Measurements from ENCODE around the gene PAFAH1B2.
"Not testable (repeated sequence)": the region's sequence is repeated elsewhere in the genome, so short reads cannot be mapped to it uniquely, and the experiment has no call there.

The PAFAH1B2 gene

DNA sequence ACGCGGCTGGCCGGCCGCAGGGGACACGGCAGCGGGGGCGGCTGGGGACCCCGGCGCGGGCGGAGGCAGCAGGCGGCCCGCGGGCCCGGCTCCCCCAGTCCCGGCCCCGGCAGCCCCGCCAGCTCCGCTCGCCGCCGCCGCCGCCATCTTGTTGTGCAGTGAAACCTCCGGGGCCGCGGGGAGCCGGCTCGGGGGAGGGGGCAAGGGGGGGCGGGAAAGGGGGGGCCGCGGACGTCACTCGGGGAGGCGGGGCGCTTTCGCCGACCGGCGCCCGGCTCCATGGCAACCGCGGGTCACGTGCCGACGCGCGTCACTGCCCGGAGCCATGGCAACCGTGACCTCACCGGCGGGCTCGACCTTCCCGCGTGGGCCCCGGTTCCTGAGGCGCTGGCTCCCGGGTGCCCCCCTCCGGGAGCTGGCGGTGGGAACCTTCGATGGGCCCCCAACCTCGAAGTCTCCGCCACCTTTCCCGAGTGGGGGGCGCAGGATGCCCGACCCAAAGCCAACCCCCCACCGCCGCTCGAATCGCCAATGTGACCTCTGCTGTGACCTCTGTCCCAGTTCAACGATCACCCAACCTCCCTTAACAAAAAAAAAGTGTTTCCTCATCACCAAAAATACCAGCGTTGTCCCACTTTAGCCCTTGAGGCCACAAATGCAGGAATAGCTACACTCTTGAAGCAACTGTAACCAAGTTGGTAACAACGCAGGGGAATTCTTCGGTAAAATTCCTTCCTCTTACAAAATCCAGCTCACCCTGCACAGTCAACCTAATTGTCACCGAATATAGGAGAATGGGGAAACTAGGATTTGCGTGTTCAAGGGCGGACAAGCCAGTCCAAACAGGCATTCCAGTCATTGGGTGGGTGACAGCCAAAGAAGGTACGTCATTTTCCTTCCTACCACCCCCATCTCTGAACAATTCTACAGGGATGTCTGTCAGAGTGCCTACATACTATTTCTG, 45.5 kb upstream of the PAFAH1B2 start, which contains the start of gene SIK3:
Gene SIK3 (minus strand): TSS at position 160 of the 964 bp plus-strand sequence. CDS start 13 bp downstream, at position 147.
- Histone ChIP-seq H3K36me3 (ENCODE audit: insufficient read depth, insufficient read length, low read length) (no peaks in the 10 kb centered on the region), H3K4me1 (ENCODE audit: insufficient read depth, insufficient read length) (peaks cover 6% of the 10 kb centered on the region), H3K9me3 (ENCODE audit: insufficient read depth, low read length) (no peaks in the 10 kb centered on the region), H3K4me3 (ENCODE audit: insufficient read length, low read depth) (peak within 1 kb of the TSS; percentile 80), H3K27me3 (ENCODE audit: insufficient read depth, insufficient read length) (no peaks in the 10 kb centered on the region), H3K9ac (ENCODE audit: insufficient read length, low read depth) (peak within 1 kb of the TSS; percentile 85)
- peak; percentile 84 for DNase-seq (ENCODE audit: low read depth, low spot score)
- TF ChIP-seq ZNF274 (IDR thresholded peaks at IDR 0.05; ENCODE audit: low read depth, low read length) = no peak
- no peak for TF ChIP-seq SUZ12 (IDR thresholded peaks at IDR 0.05; ENCODE audit: extremely low read depth, insufficient read depth, insufficient read length)
- TF ChIP-seq YY1 (IDR thresholded peaks at IDR 0.05; ENCODE audit: insufficient read depth, insufficient read length) = no peak

DNA sequence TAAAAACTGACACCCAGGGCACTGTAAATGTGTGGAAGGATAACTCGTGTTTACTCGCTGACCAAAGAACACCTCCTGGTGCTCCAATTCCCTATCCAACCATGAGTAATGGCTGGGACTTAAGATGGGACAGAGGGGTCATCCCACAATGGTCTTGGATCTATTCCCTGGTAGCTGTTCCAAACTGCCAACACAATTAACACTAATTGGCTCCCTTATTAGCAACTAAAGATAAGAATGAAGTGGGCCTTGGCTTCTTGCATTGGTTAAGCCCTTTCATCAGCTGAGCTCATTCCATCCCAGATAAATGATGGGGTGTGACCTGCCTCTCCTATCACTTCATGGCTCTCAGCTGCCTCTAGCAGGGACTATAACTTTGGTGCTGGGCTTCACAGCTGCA, 44.4 kb upstream of the PAFAH1B2 start:
- Histone ChIP-seq H3K4me3 (ENCODE audit: insufficient read length, low read depth) (no peak overlapping the region), H3K9me3 (ENCODE audit: insufficient read depth, low read length) (no peaks in the 10 kb centered on the region), H3K9ac (ENCODE audit: insufficient read length, low read depth) (no peak overlapping the region), H3K27me3 (ENCODE audit: insufficient read depth, insufficient read length) (no peaks in the 10 kb centered on the region), H3K4me1 (ENCODE audit: insufficient read depth, insufficient read length) (peaks cover 4% of the 10 kb centered on the region), H3K36me3 (ENCODE audit: insufficient read depth, insufficient read length, low read length) (no peaks in the 10 kb centered on the region)
- DNase-seq (ENCODE audit: low read depth, low spot score) = no peak
- TF ChIP-seq SUZ12 (IDR thresholded peaks at IDR 0.05; ENCODE audit: extremely low read depth, insufficient read depth, insufficient read length) (no peak), YY1 (IDR thresholded peaks at IDR 0.05; ENCODE audit: insufficient read depth, insufficient read length) (no peak), ZNF274 (IDR thresholded peaks at IDR 0.05; ENCODE audit: low read depth, low read length) (no peak)

DNA sequence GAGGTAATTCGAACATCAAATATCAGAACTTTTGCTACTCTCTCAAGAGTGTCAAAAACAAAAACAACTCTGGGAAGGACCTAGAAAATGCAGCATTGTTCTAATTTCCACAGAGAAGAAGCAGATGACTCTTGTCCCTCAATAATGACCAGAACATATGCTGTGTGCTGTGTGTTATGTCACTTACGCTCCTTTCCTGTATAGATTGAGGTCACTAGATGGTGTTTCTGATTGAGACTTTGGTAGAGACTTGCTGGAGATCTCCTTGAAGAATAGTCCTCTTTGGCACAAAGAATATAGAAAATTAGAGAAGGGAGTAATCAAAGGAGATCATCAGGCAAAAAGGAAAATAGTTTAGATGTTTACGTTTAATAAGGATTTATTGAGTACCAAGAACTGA, 43.5 kb upstream of the PAFAH1B2 start:
- H3K4me3 ChIP-seq (ENCODE audit: insufficient read length, low read depth) = no peak overlapping the region
- no peak for DNase-seq (ENCODE audit: low read depth, low spot score)
- no peak overlapping the region for H3K9ac ChIP-seq (ENCODE audit: insufficient read length, low read depth)
- H3K36me3 ChIP-seq (ENCODE audit: insufficient read depth, insufficient read length, low read length) = no peaks in the 10 kb centered on the region
- TF ChIP-seq ZNF274 (IDR thresholded peaks at IDR 0.05; ENCODE audit: low read depth, low read length) (no peak), YY1 (IDR thresholded peaks at IDR 0.05; ENCODE audit: insufficient read depth, insufficient read length) (no peak), SUZ12 (IDR thresholded peaks at IDR 0.05; ENCODE audit: extremely low read depth, insufficient read depth, insufficient read length) (no peak)
- H3K9me3 ChIP-seq (ENCODE audit: insufficient read depth, low read length) = no peaks in the 10 kb centered on the region
- no peaks in the 10 kb centered on the region for H3K4me1 ChIP-seq (ENCODE audit: insufficient read depth, insufficient read length)
- no peaks in the 10 kb centered on the region for H3K27me3 ChIP-seq (ENCODE audit: insufficient read depth, insufficient read length)

DNA sequence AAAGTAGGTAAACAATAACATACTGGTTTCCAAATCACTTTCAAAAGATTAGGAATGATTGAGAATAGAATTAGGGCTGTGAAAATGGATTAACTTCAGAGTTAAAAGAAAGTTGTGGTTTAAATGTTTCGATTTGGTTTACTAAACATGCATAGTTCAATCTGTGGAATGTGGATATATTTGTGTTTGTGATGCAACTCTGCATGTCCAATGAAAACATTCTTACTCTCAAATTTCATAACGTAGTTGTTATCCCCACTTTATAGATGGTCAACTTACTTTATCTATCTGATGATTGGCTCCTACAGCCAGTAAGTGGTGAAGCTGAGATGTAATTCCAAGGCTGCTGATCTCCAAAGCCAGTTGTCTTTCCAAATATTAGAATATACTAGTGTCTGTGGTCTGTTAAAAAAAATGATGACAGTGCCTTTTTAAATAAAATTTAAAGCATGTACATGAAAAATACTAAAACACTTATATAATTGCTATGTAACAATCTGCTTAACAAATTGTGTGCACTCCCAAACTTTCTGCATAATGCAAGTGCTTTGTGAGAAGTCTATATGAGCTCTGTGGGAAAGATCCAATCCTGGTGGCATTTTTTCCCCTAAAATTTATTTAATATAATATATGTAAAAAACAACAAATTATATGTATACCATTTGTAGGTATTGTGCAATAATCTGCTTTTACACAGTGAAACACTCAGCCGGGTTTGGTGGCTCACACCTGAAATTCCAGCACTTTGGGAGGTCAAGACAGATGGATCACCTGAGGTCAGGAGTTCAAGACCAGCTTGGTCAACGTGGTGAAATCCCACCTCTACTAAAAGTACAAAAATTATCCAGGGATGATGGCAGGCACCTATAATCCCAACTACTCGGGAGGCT, 36.1 kb upstream of the PAFAH1B2 start:
- H3K36me3 ChIP-seq (ENCODE audit: insufficient read depth, insufficient read length, low read length) = no peaks in the 10 kb centered on the region
- no peaks in the 10 kb centered on the region for H3K9me3 ChIP-seq (ENCODE audit: insufficient read depth, low read length)
- no peaks in the 10 kb centered on the region for H3K4me1 ChIP-seq (ENCODE audit: insufficient read depth, insufficient read length)
- TF ChIP-seq YY1 (IDR thresholded peaks at IDR 0.05; ENCODE audit: insufficient read depth, insufficient read length) (no peak), ZNF274 (IDR thresholded peaks at IDR 0.05; ENCODE audit: low read depth, low read length) (no peak), SUZ12 (IDR thresholded peaks at IDR 0.05; ENCODE audit: extremely low read depth, insufficient read depth, insufficient read length) (no peak)
- no peak for DNase-seq (ENCODE audit: low read depth, low spot score)
- H3K4me3 ChIP-seq (ENCODE audit: insufficient read length, low read depth) = no peak overlapping the region
- H3K27me3 ChIP-seq (ENCODE audit: insufficient read depth, insufficient read length) = no peaks in the 10 kb centered on the region
- no peak overlapping the region for H3K9ac ChIP-seq (ENCODE audit: insufficient read length, low read depth)

DNA sequence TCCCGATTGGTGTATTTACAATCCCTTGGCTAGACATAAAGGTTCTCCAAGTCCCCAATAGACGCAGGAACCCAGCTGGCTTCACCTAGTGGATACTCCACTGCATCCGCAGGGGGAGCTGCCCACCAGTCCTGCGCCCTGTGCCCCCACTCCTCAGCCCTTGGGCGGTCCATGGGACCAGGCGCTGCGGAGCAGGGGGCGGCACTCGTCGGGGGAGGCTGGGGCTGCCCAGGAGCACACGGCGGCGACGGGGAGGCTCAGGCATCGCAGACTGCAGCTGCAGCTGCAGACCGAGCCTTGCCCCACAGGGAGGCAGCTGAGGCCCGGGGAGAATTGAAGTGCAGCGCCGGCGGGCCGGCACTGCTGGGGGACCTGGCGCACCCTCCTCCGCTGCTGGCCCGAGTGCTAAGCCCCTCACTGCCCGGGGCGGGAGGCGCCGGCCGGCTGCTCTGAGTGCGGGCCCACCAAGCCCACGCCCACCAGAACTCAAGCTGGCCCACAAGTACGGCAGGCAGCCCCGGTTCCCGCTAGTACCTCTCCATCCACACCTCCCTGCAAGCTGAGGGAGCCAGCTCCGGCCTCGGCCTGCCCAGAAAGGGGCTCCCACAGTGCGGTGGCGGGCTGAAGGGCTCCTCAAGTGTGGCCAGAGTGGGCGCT, 33.7 kb upstream of the PAFAH1B2 start:
- Histone ChIP-seq H3K36me3 (ENCODE audit: insufficient read depth, insufficient read length, low read length) (no peaks in the 10 kb centered on the region), H3K9ac (ENCODE audit: insufficient read length, low read depth) (no peak overlapping the region), H3K4me1 (ENCODE audit: insufficient read depth, insufficient read length) (no peaks in the 10 kb centered on the region), H3K9me3 (ENCODE audit: insufficient read depth, low read length) (no peaks in the 10 kb centered on the region), H3K27me3 (ENCODE audit: insufficient read depth, insufficient read length) (no peaks in the 10 kb centered on the region), H3K4me3 (ENCODE audit: insufficient read length, low read depth) (no peak overlapping the region)
- no peak for TF ChIP-seq ZNF274 (IDR thresholded peaks at IDR 0.05; ENCODE audit: low read depth, low read length)
- TF ChIP-seq YY1 (IDR thresholded peaks at IDR 0.05; ENCODE audit: insufficient read depth, insufficient read length) = no peak
- TF ChIP-seq SUZ12 (IDR thresholded peaks at IDR 0.05; ENCODE audit: extremely low read depth, insufficient read depth, insufficient read length) = no peak
- no peak for DNase-seq (ENCODE audit: low read depth, low spot score)

DNA sequence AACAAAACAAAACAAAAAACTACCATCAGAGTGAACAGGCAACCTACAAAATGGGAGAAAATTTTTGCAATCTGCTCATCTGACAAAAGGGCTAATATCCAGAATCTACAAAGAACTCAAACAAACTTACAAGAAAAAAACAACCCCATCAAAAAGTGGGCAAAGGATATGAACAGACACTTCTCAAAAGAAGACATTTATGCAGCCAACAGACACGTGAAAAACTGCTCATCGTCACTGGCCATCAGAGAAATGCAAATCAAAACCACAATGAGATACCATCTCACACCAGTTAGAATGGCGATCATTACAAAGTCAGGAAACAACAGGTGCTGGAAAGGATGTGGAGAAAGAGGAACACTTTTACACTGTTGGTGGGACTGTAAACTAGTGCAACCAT, 31.6 kb upstream of the PAFAH1B2 start:
- not testable (repeated sequence) for H3K9ac ChIP-seq (ENCODE audit: insufficient read length, low read depth); DNase-seq (ENCODE audit: low read depth, low spot score); H3K9me3 ChIP-seq (ENCODE audit: insufficient read depth, low read length); H3K36me3 ChIP-seq (ENCODE audit: insufficient read depth, insufficient read length, low read length); H3K4me1 ChIP-seq (ENCODE audit: insufficient read depth, insufficient read length); H3K4me3 ChIP-seq (ENCODE audit: insufficient read length, low read depth); H3K27me3 ChIP-seq (ENCODE audit: insufficient read depth, insufficient read length)

DNA sequence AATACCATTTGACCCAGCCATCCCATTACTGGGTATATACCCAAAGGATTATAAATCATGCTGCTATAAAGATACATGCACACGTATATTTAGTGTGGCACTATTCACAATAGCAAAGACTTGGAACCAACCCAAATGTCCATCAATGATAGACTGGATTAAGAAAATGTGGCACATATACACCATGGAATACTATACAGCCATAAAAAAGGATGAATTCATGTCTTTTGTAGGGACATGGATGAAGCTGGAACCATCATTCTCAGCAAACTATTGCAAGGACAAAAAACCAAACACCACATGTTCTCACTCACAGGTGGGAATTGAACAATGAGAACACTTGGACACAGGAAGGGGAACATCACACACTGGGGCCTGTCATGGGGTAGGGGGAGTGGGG, 31.1 kb upstream of the PAFAH1B2 start:
- DNase-seq (ENCODE audit: low read depth, low spot score); H3K36me3 ChIP-seq (ENCODE audit: insufficient read depth, insufficient read length, low read length); H3K4me3 ChIP-seq (ENCODE audit: insufficient read length, low read depth); H3K27me3 ChIP-seq (ENCODE audit: insufficient read depth, insufficient read length); H3K9ac ChIP-seq (ENCODE audit: insufficient read length, low read depth); H3K4me1 ChIP-seq (ENCODE audit: insufficient read depth, insufficient read length); H3K9me3 ChIP-seq (ENCODE audit: insufficient read depth, low read length): not testable (repeated sequence)
